Measurements from ENCODE around the gene PLD3.

DNA sequence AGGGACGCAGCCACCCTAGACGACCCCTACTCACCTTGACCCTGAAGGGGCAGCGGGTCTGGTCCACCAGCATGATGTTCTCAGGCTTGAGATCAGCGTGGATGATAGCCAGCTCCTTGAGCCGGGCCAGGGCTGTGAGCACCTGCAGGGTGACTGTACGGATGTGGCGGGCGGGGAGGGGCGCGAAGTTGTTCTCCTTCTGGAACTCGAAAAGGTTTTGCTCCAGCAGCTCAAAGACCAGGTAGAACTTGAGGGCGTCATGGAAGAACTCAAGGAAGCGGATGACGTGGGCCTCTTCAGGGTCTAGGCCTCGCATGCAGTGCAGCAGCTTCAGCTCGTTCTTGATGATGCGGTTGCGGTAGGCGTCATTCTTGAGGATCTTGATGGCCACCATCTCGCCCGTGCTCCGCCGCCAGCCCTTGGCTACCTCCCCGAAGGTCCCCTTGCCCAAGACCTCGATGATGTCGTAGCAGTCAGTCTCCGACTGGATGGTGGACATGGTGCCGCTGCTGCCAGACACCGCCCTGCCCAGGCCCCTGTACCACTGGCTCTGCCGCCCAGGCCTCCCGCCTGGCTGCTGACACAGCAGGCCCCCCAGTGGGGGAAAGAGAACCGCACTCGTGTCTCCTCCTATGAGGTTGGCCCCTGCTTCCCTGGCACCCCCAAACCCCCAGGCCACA, 41.0 kb downstream of the PLD3 start:
- TF ChIP-seq, protein P1, sequence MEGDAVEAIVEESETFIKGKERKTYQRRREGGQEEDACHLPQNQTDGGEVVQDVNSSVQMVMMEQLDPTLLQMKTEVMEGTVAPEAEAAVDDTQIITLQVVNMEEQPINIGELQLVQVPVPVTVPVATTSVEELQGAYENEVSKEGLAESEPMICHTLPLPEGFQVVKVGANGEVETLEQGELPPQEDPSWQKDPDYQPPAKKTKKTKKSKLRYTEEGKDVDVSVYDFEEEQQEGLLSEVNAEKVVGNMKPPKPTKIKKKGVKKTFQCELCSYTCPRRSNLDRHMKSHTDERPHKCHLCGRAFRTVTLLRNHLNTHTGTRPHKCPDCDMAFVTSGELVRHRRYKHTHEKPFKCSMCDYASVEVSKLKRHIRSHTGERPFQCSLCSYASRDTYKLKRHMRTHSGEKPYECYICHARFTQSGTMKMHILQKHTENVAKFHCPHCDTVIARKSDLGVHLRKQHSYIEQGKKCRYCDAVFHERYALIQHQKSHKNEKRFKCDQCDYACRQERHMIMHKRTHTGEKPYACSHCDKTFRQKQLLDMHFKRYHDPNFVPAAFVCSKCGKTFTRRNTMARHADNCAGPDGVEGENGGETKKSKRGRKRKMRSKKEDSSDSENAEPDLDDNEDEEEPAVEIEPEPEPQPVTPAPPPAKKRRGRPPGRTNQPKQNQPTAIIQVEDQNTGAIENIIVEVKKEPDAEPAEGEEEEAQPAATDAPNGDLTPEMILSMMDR (IDR thresholded peaks at IDR 0.05; ENCODE audit: low read length), result no peak
- TF ChIP-seq EZH2 (IDR thresholded peaks at IDR 0.05; ENCODE audit: borderline replicate concordance, low read length), result no peak
